Activated T-helper 1 cell treated with anti-CD3 and anti-CD28 coated beads, Interleukin-2, amount 50 U/mL, for 16 hours (primary cell): Measurements from ENCODE around the gene LMNA.
"Not testable (repeated sequence)": the region's sequence is repeated elsewhere in the genome, so short reads cannot be mapped to it uniquely, and the experiment has no call there.

Experiments
- DNase-seq, 2 donors: peaks; one replicate each; pipeline ENCODE4 v3.0.0-alpha.2; 2020; ENCODE audit warnings: low read depth in 1 of 2, low spot score in 1 of 2

Gene LMNA

GRCh38 chr1:156114101-156114918 is at the start of gene LMNA:
Gene LMNA (plus strand): TSS chr1:156114711. CDS start chr1:156114919, 208 bp downstream.
- peak; percentile 46 to 67 for DNase-seq

GRCh38 chr1:156065212-156065611 is 49.3 kb upstream of the LMNA start:
- DNase-seq = no peak

- DNase-seq = no peak
Measured at GRCh38 chr1:156065871-156066270, 48.6 kb upstream of the LMNA start.

- DNase-seq = no peak
Measured at GRCh38 chr1:156067262-156067661, 47.2 kb upstream of the LMNA start.

GRCh38 chr1:156069490-156070455 is 44.7 kb upstream of the LMNA start:
- no peak for DNase-seq

- DNase-seq = no peak
Measured at GRCh38 chr1:156070548-156070947, 44.0 kb upstream of the LMNA start.

- DNase-seq = not testable (repeated sequence)
Measured at GRCh38 chr1:156071332-156071816, 43.1 kb upstream of the LMNA start.

GRCh38 chr1:156072251-156072650 is 42.3 kb upstream of the LMNA start:
- DNase-seq = no peak

- DNase-seq = no peak
Measured at GRCh38 chr1:156073110-156073687, 41.3 kb upstream of the LMNA start.

- no peak for DNase-seq
Measured at GRCh38 chr1:156073740-156074139, 40.8 kb upstream of the LMNA start.

- no peak for DNase-seq
Measured at GRCh38 chr1:156074661-156075060, 39.9 kb upstream of the LMNA start.

- no peak for DNase-seq
Measured at GRCh38 chr1:156075162-156075561, 39.3 kb upstream of the LMNA start.

- DNase-seq = no peak
Measured at GRCh38 chr1:156075775-156076204, 38.7 kb upstream of the LMNA start.

- DNase-seq = no peak
Measured at GRCh38 chr1:156076609-156077429, 37.7 kb upstream of the LMNA start.

- no peak for DNase-seq
Measured at GRCh38 chr1:156077430-156077760, 37.1 kb upstream of the LMNA start.

- DNase-seq = no peak
Measured at GRCh38 chr1:156078728-156079127, 35.8 kb upstream of the LMNA start.

GRCh38 chr1:156079762-156080161 is 34.7 kb upstream of the LMNA start:
- no peak for DNase-seq

GRCh38 chr1:156080241-156080862 is 34.2 kb upstream of the LMNA start:
- no peak for DNase-seq

GRCh38 chr1:156080863-156081179 is 33.7 kb upstream of the LMNA start:
- no peak for DNase-seq

- no peak for DNase-seq
Measured at GRCh38 chr1:156081180-156081916, 33.2 kb upstream of the LMNA start.
